A172 (cell line): ENCODE data around the gene GAS5. TPM values are rescaled to one million over a fixed set of nuclear protein-coding genes. Genes with fewer than 3 reads are reported as not detected.
A peak's percentile ranks its signal among the peaks of the same experiment; 100 is the strongest.
"Not testable (repeated sequence)": the region's sequence is repeated elsewhere in the genome, so short reads cannot be mapped to it uniquely, and the experiment has no call there.

Experiments used
- DNase-seq: peaks from one replicate; pipeline ENCODE4 v3.0.0-alpha.2; 2015; ENCODE audit warnings: low spot score
- total RNA-seq: library from RNA; depleted of rRNA; stranded (reverse); fragments of >200 nt; shearing (Covaris generic); gene quantifications from 2 replicates; pipeline ENCODE4 v1.2.3, GENCODE V29; 2014; rRNA removed

GAS5 gene
- total RNA-seq = 238 and 253 TPM in 2 replicates

DNA sequence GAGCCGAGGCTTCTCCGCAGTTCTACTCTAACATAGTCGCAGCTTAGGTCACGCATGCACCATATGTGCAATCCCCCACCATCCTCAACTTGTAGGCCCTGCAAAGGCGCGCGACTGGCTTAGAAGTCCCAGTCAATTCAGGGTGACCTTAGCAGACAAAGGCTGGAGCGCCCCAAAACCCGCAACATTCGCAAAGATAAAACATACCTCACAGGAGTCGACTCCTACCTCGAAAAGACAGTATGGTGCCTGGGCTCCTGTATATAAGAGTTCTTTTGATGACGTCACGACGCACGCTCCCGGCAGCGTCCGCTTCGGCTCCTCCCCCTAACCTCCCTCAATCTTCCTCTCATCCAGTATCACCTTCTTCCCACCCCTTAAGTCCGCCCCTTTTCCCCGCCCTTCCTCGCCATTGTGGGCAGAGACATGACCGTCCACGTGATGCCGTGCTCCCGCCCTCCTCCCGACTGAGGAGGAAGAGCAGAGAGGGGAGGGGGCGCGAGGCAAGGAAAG, at the start of gene GAS5:
GAS5 (minus strand) TSS at position 237 of the 513 bp plus-strand sequence.
- DNase-seq = peak; percentile 100

DNA sequence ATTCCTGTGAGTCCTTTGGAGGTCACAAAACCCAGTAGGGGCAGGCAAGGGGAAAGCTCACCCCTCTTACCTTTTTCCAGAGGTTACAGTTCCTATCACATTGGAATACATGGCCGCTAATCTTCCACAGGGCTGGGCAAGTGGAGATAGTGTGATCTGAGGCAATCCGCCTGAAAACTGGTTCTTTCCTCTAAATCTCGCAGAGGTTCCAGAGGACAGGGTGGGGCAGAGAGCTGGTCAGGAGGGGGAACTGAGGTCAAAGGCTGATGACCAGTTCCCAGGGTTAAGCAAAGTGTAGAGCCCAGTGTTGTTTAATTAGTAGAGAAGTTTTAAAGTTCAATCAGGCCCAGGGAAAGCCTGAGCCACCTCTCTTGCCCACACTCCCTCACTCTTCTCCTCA, 49.4 kb upstream of the GAS5 start, which contains the start of gene SERPINC1:
SERPINC1 (minus strand) TSS at position 179 of the 400 bp plus-strand sequence; CDS start at position 111, 68 bp downstream.
- DNase-seq = no peak

DNA sequence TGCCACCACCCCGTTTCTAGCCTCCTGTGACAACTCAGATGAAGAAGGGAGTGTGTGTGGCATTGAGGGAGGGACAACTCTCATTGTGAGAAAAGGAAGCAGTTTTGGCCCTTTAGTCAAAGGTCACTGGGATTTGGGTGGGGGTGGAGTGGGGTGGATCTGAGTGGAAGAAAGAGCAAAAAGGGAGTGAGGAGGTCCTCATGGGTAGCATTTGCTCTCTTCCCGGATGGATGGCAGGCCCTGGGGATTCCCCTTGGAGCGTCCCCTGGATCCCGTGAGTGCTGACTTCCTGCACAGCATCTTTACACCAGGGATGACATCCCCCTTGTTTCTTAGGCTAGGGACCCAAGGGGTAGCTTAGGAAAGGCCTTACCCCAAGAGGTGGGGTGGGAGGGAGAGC, 48.9 kb upstream of the GAS5 start:
- DNase-seq = no peak

DNA sequence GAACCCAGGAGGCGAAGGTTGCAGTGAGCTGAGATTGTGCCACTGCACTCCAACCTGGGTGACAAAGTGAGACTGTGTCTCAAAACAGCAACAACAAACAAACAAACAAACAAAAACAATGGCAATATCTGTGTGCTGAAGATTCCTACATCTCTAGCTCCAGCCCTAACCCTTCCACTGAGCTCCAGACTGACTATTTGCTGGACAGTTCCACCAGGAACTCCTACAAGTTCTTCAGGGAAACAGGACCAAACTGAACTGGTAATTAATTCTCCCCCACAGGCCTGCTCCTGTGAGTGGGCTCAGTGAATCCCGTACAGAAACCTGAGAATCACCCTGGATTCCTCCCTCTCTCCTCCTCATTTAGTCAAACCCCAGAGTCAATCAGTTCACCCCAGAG, 47.8 kb upstream of the GAS5 start:
- DNase-seq = no peak

DNA sequence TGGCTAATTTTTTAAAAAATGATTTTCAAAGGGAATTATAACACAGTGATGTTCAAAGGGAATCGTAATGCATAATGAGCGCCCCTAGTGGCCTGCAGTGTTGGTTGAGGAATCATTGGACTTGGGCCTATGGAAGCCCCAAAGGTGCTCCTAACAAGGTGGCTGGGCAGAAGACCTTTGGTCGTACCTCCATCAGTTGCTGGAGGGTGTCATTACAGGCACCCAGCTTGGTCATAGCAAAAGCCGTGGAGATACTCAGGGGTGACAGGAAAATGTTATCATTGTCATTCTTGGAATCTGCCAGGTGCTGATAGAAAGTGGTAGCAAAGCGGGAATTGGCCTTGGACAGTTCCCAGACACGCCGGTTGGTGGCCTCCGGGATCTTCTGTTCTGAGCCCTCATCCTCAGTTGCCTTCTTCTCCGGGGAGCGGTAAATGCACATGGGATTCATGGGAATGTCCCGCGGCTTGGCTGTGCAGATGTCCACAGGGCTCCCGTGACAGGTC, 46.6 kb upstream of the GAS5 start:
- DNase-seq = peak; percentile 39

DNA sequence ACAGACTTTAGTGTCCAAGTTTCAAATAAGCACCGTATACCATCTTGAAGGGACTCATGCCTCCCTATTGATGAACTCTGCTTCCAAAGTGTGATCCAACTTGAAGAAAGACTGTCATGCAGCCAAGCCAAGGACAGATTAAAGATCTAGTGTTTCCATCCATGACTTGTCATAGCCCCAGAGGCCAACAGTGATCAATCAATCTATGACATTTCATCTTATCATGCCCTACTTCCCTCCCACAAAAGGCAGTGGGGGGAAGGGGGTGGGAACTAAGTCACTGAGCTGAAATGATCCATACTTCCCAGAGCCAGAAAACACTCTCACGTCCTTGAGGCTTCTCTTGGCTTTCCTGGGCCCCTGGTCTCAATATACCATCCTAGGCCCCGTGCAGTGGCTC, 45.3 kb upstream of the GAS5 start:
- no peak for DNase-seq

DNA sequence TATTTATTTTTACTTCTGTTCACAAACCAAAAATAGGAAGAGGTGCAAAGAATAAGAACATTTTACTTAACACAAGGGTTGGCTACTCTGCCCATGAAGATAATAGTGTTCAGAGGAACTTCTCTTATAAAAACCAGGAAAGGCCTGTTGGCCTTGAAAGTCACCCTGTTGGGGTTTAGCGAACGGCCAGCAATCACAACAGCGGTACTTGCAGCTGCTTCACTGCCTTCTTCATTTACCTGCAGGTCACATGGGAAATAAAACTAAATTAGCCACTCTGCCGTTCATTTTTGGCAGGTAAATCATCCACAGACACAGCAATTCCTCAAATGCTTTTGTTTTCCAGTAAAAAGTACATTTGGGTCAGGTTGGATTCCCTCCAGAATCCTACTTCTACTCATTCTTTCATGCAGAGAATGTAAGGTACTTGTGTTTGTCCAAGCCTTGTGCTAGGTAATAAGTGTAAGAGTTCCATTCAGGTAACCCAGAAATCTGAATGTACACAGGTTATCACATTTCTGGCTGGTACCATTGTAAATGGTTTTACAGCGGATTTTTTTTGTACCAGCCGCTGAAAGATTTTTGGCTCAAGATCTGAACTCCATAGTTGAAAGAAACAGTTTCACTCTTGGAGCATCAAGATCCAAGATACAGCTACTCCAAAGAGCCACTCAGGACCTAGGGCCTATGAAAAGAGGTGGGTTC, 36.2 kb upstream of the GAS5 start:
- DNase-seq = no peak

DNA sequence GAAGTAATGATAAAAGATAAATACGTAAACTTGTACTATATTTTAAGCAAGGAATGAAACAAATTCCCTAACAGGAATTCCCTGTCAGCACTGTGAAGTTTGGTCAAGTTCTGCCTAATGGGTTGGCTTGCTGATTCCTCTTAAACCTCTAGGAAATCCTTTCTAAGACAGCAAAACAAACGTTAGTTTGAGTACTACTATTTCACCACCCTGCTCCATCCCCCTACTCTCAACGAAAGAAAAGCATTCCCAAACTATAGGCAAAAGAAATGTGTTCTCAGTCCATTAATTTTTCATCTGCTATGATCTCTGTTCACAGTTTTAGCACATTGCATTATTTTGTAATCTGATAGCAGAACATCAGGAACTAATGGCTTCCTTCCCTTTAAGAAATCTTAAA, 33.2 kb upstream of the GAS5 start:
- DNase-seq = no peak

DNA sequence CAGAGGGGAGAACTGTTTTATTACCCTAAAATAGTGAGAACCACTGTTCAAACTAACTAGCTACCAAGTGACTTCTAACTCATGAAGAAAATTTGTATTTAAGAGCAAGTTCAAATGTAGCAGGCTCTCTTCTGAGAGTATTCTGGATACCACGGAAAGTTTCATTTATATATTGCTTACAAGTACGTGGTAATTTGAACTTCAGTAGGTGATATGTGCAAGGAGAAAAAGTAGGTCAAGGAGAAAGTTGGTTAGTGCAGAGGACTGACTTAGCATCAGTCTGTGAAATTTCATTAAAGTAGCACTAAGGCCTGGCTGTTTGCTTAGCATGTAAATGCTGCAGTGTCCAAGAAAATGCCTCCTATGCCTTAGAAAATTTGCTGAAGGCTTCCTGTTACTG, 32.6 kb upstream of the GAS5 start:
- no peak for DNase-seq

DNA sequence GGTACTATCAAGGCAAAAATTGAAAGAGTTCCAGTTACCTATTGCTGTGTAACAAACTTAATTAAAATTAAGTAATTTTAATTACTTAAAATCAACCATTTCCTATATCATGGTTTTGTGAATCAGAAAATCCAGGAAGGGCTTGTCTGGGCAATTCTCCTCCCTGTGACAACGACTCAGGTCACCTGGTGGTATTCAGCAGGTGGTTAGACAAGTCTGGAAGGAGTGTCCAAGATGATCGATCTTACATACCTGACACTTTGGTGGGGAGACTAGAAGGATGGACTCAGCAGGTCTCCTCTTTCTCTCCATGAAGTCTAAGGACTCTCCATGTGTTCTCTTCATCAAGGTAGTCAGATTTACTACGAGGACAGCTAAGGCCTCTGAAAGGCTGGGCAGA, 26.4 kb upstream of the GAS5 start:
- no peak for DNase-seq

DNA sequence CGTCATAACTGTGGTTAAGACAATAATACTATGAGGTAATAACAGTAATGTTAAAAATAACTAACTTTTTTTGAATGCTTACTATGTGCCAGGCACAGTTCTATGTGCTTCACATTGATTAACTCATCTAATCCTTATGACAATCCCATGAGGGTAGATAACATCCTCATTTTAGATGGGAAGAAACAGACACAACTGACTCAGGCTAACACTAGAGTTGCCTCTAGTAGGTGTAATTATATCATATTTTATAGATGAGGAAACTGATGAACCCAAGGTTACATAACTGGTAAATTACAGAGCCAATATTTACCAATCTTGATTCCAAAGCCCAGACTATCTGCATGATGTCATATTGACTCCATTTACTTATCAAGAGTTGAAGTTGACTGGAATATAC, 25.8 kb upstream of the GAS5 start:
- no peak for DNase-seq

DNA sequence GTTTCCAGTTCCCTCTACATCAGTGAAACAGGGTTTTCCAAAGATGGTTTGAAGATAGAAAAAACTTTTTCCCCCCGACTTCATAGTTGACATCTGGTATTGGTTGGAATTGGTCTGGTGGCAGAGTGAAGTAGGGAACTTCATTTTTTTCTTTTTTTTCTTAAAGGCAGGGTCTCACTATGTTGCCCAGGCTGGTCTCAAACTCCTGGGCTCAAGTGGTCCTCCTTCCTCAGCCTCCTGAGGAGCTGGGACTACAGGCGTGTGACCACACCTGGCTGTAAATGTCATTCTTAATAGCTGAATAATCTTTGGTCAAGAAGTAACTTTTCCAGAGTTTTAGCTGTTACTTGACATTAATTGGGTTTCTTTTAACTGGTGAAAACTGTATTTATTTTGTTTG, 22.1 kb upstream of the GAS5 start:
- no peak for DNase-seq

DNA sequence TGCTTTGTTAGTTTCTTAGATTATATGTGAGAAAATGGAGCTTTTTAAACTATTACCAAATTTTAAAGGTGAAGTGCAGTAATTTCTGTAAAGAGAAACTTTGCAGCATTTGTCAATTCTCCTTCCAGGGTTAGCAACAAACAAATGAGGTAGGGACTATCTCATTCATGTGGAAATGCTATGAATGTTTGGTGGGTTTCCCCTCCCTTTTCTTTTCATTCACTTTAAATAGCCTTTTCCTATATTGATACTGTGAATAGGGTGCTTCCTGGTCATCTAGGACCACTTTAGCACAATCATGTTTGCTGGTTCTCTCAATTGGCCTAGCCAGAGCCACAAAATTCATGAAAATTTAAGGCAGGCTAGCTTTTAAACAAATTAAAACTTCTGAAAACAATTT, 21.0 kb upstream of the GAS5 start:
- DNase-seq = no peak

DNA sequence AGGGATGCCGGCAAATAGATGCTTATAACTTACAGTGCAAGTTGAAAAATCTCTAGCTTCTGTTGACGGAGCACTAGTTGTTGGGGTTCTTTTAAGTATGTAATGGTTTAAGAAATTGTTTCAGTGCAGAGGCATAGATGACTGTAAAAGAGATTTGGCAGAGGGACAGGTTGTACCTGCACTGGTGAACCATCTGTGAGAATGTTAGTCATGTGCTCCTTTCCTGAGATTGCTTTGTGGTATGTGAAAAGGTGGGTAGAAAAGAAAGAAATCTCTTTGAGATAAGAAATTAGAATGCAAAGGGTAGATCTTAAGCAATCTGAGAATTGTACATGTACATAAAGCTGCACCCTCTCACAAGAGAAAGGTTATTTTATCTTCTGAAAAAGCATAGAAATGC, 19.8 kb upstream of the GAS5 start:
- DNase-seq = no peak

DNA sequence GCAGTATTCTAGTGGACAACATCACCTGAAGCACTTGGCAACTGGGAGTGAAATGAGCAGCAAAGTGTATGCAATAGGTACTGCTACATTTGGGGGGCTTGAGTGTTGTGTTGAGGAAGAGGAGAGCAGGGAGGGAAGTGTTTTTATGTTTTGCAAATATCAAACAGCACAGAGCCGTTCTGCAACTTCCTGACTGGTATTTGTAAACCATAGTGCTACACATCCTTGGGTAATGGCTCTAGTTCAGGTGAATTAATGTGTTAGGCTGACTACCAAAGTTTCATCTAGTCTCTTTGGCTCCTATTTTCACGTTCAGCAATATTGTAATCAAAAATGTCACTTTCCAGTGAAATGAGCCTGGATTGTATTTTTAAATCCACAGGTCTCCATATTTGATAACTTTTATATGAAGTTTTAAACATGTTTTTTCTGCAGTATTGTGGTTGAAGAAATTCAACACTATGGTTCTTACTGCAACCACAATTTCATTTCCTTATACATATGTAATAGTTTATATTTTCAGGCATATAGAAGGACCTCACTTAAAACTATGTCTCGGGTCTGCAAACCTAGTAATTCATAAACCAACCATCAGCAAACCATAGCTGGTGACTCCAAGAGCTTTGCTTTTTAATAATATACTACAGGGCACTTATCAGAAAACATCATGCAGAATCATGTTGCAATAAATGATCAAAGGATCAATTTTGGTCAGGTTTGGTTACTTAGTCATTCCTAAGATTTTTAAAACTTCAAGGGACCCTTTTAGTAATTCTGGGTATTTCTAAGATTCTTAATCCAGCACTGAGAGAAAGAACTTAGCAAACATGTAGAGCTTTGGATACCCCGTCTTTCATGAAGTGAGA, 19.2 kb upstream of the GAS5 start:
- DNase-seq = no peak

DNA sequence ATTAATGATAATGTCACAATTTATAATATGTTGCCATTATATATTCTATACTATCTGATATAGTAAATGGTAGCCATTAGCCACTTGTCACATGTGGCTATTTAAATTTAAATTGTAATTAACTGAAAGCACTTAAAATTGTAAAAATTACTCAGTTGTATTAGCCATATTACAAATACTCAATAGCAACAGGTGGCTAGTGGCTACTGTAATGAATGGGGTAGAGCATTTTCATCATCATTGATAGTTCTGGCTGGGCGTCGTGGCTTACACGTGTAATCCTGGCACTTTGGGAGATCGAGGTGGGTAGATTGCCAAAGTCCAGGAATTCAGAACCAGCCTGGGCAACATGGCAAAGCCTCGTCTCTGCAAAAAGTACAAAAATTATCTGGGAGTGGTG, 16.9 kb upstream of the GAS5 start:
- DNase-seq = no peak

DNA sequence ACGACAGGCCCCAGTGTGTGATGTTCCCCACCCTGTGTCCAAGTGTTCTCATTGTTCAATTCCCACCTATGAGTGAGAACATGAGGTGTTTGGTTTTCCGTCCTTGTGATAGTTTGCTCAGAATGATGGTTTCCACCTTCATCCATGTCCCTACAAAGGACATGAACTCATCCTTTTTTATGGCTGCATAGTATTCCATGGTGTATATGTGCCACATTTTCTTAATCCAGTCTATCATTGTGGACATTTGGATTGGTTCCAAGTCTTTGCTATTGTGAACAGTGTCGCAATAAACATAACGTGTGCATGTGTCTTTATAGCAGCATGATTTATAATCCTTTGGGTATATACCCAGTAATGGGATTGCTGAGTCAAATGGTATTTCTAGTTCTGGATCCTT, 13.3 kb upstream of the GAS5 start:
- not testable (repeated sequence) for DNase-seq

DNA sequence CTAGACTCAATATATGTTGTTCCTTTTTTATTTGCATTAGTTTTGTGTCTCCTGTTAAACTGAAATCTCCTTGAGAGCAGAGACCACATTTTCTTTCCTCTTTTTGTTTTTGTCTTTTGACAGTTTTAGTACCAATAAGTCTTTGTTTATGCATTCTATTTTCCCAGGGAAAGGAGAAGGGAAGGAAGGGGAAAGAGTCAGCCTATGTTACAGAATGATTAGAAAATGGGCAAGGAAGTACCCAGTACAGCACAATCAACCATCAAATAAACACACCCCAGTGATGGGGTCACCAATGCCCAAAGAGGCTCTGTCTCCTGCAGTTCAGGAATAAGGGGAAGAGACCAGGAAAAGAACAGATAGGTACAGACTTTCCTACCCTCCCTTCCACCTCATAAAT, 10.5 kb upstream of the GAS5 start:
- DNase-seq = no peak

DNA sequence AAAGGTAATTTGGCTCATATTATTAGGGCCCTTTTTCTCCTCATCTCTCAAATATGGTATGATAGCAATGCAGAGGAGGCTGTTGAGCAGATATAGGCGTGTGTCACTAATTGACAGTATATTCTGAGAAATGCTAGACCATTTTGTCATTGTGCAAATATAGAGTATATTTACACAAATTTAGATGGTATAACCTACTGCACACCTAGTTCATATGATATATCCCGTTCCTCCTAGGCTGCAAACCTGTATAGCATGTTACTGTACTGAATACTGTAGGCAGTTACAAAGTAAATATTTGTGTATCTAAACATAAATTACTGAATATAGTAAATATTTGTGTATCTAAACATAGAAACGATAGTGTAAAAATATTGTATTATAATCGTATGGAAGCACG, 8.9 kb upstream of the GAS5 start:
- no peak for DNase-seq

DNA sequence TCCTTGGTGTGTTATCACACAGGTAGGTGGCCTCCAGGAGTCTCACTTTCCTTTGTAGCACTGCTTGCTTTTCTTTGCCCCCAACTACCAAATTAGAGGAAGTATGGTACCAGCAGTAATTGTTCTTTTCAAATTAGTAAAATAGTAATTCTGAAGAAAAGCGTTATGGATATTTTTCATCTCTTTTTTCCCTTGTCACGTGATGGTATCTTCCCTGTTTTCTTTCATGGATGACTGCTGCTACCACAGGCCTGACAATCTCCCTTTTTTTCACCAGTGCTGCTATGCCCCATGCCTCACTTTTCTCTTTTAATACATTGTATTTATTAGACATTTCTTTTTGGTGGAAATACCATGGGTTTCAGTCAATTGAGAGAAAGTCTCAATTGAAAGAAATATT, 3.7 kb upstream of the GAS5 start:
- DNase-seq = no peak

DNA sequence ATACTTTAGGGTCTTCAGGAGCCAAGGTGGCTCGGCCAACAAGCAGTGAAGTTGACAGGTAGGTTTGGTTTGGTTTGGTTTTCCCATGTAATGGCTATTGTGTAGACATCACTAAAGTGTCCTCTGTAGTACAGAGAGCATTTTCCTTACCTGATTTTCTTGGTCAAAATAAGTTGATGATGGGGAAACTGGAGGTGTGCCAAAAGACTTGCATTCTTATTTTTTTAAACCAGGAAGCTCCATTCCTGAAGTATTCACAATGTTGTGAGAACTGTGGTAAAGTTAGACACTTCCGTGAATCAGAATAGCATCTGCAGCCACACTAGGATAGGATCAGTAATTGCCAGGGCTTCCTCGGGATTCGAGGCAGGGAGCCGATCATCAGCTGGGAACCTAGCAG, 3.3 kb upstream of the GAS5 start:
- no peak for DNase-seq

DNA sequence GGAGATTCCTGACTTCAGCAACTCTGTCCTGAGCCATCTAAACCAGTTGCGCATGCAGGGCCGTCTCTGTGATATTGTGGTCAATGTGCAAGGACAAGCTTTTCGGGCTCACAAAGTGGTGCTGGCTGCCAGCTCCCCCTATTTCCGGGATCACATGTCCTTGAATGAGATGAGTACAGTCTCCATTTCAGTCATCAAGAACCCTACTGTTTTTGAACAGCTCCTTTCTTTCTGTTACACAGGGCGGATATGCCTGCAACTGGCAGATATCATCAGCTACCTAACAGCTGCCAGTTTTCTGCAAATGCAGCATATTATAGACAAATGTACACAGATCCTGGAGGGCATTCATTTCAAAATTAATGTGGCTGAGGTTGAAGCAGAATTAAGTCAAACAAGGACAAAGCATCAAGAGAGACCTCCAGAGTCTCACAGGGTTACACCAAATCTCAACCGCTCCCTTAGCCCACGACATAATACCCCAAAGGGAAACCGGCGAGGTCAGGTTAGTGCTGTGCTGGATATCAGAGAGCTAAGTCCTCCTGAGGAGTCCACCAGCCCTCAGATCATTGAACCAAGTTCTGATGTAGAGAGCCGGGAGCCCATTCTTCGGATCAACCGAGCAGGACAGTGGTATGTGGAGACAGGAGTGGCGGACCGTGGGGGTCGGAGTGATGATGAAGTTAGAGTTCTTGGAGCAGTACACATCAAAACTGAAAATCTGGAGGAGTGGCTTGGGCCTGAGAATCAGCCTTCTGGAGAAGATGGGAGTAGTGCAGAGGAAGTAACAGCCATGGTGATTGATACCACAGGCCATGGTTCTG, 2.7 kb upstream of the GAS5 start:
- DNase-seq = no peak
